ENCODE results near the gene SLC25A25. TPM values are rescaled to one million over a fixed set of nuclear protein-coding genes. Genes with fewer than 3 reads are reported as not detected.

Gene SLC25A25
- total RNA-seq, 2 donors from 2014 or later, result 12.9 to 13.1 TPM

DNA sequence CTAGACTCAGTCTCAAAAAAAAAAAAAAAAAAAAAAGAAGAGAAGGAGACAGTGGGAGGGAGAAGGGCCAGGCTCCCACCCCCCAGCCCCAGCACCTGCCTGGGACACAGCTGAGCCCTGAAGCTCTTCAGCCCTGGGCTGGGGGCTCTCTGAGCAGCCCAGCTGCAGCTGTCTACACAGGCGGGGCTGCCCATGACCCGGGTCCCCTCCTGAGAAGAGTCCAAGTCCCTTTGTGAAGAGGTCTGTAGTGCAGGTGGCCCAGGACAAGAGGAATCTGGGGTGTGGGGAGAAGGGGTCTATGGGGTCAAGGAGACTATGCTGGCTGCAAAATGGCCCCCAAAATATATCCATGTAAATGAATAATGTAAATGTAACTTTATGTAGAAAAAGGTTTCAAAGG lies 74.6 kb downstream of the SLC25A25 start:
- Mint-ChIP-seq H3K4me3 (no peak overlapping the region), H3K27ac (no peak overlapping the region), H3K4me1 (no peaks in the 10 kb centered on the region), H3K36me3 (ENCODE audit: low read depth) (no peaks in the 10 kb centered on the region), H3K9me3 (no peaks in the 10 kb centered on the region), H3K27me3 (ENCODE audit: insufficient read depth) (peaks cover 4% of the 10 kb centered on the region)
- 86% methylated on average over 2 of the region's 2 CpGs; no CpG with 5 or more reads in 1 of the 2 experiments for WGBS, 2 experiments (ENCODE audit: insufficient coverage in 1 of 2, insufficient read length in 1 of 2)
- H3K9me3 ChIP-seq (ENCODE audit: control insufficient read depth, low read length), result no peaks in the 10 kb centered on the region
- no peaks in the 10 kb centered on the region for H3K36me3 ChIP-seq (ENCODE audit: control insufficient read depth, insufficient read depth, low read length)
- no peak for DNase-seq
- H3K27ac ChIP-seq (ENCODE audit: low read depth, low read length), result no peak overlapping the region
- H3K4me3 ChIP-seq (ENCODE audit: low read length), result no peak overlapping the region
- no peak overlapping the region for H3K9ac ChIP-seq (ENCODE audit: extremely low read depth, low read length, poor library complexity, severe bottlenecking)
- no peaks in the 10 kb centered on the region for H3K4me1 ChIP-seq (ENCODE audit: control insufficient read depth, insufficient read depth, low read length)
- H3K27me3 ChIP-seq (ENCODE audit: control insufficient read depth, insufficient read depth, low read length, poor library complexity, severe bottlenecking), result no peaks in the 10 kb centered on the region
- TF ChIP-seq, protein P1, sequence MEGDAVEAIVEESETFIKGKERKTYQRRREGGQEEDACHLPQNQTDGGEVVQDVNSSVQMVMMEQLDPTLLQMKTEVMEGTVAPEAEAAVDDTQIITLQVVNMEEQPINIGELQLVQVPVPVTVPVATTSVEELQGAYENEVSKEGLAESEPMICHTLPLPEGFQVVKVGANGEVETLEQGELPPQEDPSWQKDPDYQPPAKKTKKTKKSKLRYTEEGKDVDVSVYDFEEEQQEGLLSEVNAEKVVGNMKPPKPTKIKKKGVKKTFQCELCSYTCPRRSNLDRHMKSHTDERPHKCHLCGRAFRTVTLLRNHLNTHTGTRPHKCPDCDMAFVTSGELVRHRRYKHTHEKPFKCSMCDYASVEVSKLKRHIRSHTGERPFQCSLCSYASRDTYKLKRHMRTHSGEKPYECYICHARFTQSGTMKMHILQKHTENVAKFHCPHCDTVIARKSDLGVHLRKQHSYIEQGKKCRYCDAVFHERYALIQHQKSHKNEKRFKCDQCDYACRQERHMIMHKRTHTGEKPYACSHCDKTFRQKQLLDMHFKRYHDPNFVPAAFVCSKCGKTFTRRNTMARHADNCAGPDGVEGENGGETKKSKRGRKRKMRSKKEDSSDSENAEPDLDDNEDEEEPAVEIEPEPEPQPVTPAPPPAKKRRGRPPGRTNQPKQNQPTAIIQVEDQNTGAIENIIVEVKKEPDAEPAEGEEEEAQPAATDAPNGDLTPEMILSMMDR (conservative IDR thresholded peaks at IDR 0.05), result no peak

DNA sequence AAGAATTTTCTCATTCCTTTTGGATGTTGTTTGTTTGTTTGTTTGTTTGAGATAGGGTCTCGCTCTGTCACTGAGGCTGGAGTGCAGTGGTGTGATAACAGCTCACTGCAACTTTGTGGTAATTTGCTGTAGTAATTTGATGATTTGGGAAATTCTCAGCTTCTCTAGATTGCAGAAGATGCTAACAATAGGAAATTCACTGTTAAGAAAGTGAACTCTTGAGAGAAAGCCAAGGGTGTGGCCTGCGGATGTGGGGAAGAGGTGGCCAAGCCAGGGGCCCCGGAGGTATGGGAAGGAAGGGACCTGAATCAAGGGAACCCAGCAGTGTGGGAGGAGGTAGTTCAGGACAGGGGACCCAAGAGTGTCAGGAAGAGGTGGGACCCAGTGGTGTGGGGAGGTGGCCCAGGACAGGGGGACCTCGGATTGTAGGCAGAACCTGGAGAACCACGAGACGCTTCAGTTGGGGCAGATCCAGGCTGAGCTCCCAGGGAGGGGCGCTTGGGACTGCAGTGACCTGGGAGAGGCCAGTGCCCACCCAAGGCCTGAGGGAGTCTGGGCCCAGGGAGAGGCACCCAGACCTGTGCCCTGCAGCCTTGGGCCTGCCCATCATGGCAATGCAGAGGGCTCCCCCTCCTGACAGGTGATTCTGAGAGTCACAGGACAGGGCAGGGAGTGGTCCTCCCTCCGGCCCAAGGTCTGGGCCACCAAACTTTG lies 75.7 kb downstream of the SLC25A25 start:
- no peaks in the 10 kb centered on the region for H3K36me3 Mint-ChIP-seq (ENCODE audit: low read depth)
- TF ChIP-seq, protein P1 (conservative IDR thresholded peaks at IDR 0.05), result no peak
- no peak for DNase-seq

DNA sequence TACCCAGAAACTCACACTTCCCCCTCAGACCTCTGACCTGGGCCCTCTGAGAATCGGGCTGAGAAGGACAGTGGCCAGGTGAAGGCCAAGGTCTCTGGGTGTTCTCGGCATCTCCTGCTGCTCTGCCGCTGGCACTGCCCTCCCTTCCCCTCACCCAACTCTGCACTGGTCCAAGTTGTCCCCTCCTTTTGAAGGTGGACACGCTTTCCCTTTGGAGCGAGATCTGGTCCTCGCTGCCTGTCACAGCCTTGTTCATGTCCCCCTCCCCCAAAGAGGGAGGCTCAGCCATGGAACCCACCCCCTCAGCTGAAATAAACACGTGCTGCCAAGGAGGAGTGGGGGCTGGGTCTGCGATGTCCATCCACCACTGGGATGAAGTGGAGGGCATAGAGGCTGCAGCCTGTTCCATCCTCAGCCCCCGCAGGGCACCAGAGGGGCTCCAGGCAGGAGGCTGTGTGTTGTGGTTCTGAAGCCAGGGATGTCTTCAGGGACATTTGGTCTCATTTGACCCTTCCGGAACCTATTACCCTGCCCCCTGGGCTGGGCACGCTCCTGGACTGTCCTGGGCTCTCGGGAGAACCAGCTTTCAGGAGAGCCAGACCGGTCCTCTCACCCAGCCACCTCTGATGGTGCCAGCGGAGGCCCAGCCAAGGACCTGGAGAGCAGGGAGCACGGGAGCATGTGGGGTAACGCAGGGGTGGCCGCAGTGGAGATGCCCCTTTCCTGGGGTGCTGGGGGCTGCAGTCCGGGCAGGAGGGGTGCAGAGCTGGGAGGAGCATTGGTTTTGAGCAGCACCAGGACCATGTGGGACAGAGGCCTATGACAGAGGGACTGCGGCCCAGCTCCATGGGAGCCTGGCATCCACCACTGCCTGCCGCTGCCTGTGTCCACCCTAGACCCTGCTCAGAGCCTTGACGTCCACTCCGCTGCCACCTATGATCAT lies 76.5 kb downstream of the SLC25A25 start:
- H3K4me3 Mint-ChIP-seq, result no peak overlapping the region
- Histone ChIP-seq H3K4me3 (ENCODE audit: low read length) (no peak overlapping the region), H3K4me1 (ENCODE audit: control insufficient read depth, insufficient read depth, low read length) (no peaks in the 10 kb centered on the region), H3K9me3 (ENCODE audit: control insufficient read depth, low read length) (no peaks in the 10 kb centered on the region), H3K27me3 (ENCODE audit: control insufficient read depth, insufficient read depth, low read length, poor library complexity, severe bottlenecking) (no peaks in the 10 kb centered on the region), H3K36me3 (ENCODE audit: control insufficient read depth, insufficient read depth, low read length) (no peaks in the 10 kb centered on the region), H3K27ac (ENCODE audit: low read depth, low read length) (no peak overlapping the region), H3K9ac (ENCODE audit: extremely low read depth, low read length, poor library complexity, severe bottlenecking) (no peak overlapping the region)
- H3K4me1 Mint-ChIP-seq, result no peaks in the 10 kb centered on the region
- H3K27me3 Mint-ChIP-seq (ENCODE audit: insufficient read depth), result peaks cover 4% of the 10 kb centered on the region
- TF ChIP-seq, protein P1 (conservative IDR thresholded peaks at IDR 0.05), result no peak
- DNase-seq, result no peak
- H3K36me3 Mint-ChIP-seq (ENCODE audit: low read depth), result no peaks in the 10 kb centered on the region
- WGBS, 2 experiments (ENCODE audit: insufficient coverage in 1 of 2, insufficient read length in 1 of 2), result 94% methylated on average over 12 to 22 of the region's 22 CpGs
- H3K9me3 Mint-ChIP-seq, result no peaks in the 10 kb centered on the region
- H3K27ac Mint-ChIP-seq, result no peak overlapping the region

More for the DNA sequence above, 75.7 kb downstream of the SLC25A25 start:
- 89 to 100% methylated on average over 5 to 8 of the region's 8 CpGs for WGBS, 2 experiments (ENCODE audit: insufficient coverage in 1 of 2, insufficient read length in 1 of 2)
- no peak overlapping the region for H3K27ac Mint-ChIP-seq
- Histone ChIP-seq H3K27me3 (ENCODE audit: control insufficient read depth, insufficient read depth, low read length, poor library complexity, severe bottlenecking) (no peaks in the 10 kb centered on the region), H3K9ac (ENCODE audit: extremely low read depth, low read length, poor library complexity, severe bottlenecking) (no peak overlapping the region), H3K9me3 (ENCODE audit: control insufficient read depth, low read length) (no peaks in the 10 kb centered on the region), H3K4me3 (ENCODE audit: low read length) (no peak overlapping the region), H3K36me3 (ENCODE audit: control insufficient read depth, insufficient read depth, low read length) (no peaks in the 10 kb centered on the region), H3K27ac (ENCODE audit: low read depth, low read length) (no peak overlapping the region), H3K4me1 (ENCODE audit: control insufficient read depth, insufficient read depth, low read length) (no peaks in the 10 kb centered on the region)
- no peak overlapping the region for H3K4me3 Mint-ChIP-seq
- H3K9me3 Mint-ChIP-seq, result no peaks in the 10 kb centered on the region
- H3K27me3 Mint-ChIP-seq (ENCODE audit: insufficient read depth), result peaks cover 4% of the 10 kb centered on the region
- H3K4me1 Mint-ChIP-seq, result no peaks in the 10 kb centered on the region

Data from endodermal cell (in vitro differentiated cells).